GM23338 (cell line): ENCODE data around the gene NLRC4. TPM values are rescaled to one million over a fixed set of nuclear protein-coding genes. Genes with fewer than 3 reads are reported as not detected.

Source experiments
- CREB1 ChIP-seq: fragments of 250-450 bp; sonication (Bioruptor Pico); IDR thresholded peaks from 2 replicates; pipeline ENCODE4 v1.5.0; 2020; ENCODE audit warnings: low read depth, mild to moderate bottlenecking, moderate library complexity
- NANOG ChIP-seq: IDR thresholded peaks from 2 replicates; pipeline ENCODE4 v1.6.1; 2016; ENCODE audit warnings: antibody characterized with exemption, borderline replicate concordance
- POLR2AphosphoS5 ChIP-seq: IDR thresholded peaks from 2 replicates; pipeline ENCODE4 v1.6.1; 2016; ENCODE audit warnings: antibody characterized with exemption, low read depth
- STAT1 ChIP-seq: IDR thresholded peaks from one replicate; pipeline ENCODE4 v1.6.1; 2016; ENCODE audit warnings: antibody characterized with exemption; ENCODE audit not compliant: unreplicated experiment
- ZNF114 ChIP-seq: fragments of 250-450 bp; sonication (Bioruptor Pico); IDR thresholded peaks from 2 replicates; pipeline ENCODE4 v1.5.0; 2020; ENCODE audit warnings: mild to moderate bottlenecking, moderate library complexity
- ZNF331 ChIP-seq: fragments of 250-450 bp; sonication (Bioruptor Pico); IDR thresholded peaks from 2 replicates; pipeline ENCODE4 v1.5.0; 2020; ENCODE audit warnings: low read depth, mild to moderate bottlenecking, moderate library complexity
- polyA plus RNA-seq: library from polyadenylated mRNA; unstranded; fragments of >200 nt; fragmentation: Nextera tagmentation; extraction: Ambion mirVana; gene quantifications from 2 replicates; pipeline ENCODE4 v1.2.1, GENCODE V29; 2016
- total RNA-seq: library from RNA; depleted of rRNA; stranded (reverse); fragments of >200 nt; shearing (Covaris generic); gene quantifications from 2 replicates; pipeline ENCODE4 v1.2.3, GENCODE V29; 2014
- TF ChIP-seq, protein P1 (sequence below): fragments of 250-450 bp; sonication (Bioruptor Pico); IDR thresholded peaks from 2 replicates; pipeline ENCODE4 v1.5.0; 2020; ENCODE audit warnings: mild to moderate bottlenecking, moderate library complexity
- TF ChIP-seq, protein P2 (sequence below): IDR thresholded peaks from one replicate; pipeline ENCODE4 v1.6.1; 2018; ENCODE audit warnings: antibody characterized with exemption; ENCODE audit not compliant: unreplicated experiment

NLRC4 gene
- total and polyA plus RNA-seq, 2 experiments from 2014 or later = 0.50 TPM; not detected in 1

- TF ChIP-seq, protein P1, sequence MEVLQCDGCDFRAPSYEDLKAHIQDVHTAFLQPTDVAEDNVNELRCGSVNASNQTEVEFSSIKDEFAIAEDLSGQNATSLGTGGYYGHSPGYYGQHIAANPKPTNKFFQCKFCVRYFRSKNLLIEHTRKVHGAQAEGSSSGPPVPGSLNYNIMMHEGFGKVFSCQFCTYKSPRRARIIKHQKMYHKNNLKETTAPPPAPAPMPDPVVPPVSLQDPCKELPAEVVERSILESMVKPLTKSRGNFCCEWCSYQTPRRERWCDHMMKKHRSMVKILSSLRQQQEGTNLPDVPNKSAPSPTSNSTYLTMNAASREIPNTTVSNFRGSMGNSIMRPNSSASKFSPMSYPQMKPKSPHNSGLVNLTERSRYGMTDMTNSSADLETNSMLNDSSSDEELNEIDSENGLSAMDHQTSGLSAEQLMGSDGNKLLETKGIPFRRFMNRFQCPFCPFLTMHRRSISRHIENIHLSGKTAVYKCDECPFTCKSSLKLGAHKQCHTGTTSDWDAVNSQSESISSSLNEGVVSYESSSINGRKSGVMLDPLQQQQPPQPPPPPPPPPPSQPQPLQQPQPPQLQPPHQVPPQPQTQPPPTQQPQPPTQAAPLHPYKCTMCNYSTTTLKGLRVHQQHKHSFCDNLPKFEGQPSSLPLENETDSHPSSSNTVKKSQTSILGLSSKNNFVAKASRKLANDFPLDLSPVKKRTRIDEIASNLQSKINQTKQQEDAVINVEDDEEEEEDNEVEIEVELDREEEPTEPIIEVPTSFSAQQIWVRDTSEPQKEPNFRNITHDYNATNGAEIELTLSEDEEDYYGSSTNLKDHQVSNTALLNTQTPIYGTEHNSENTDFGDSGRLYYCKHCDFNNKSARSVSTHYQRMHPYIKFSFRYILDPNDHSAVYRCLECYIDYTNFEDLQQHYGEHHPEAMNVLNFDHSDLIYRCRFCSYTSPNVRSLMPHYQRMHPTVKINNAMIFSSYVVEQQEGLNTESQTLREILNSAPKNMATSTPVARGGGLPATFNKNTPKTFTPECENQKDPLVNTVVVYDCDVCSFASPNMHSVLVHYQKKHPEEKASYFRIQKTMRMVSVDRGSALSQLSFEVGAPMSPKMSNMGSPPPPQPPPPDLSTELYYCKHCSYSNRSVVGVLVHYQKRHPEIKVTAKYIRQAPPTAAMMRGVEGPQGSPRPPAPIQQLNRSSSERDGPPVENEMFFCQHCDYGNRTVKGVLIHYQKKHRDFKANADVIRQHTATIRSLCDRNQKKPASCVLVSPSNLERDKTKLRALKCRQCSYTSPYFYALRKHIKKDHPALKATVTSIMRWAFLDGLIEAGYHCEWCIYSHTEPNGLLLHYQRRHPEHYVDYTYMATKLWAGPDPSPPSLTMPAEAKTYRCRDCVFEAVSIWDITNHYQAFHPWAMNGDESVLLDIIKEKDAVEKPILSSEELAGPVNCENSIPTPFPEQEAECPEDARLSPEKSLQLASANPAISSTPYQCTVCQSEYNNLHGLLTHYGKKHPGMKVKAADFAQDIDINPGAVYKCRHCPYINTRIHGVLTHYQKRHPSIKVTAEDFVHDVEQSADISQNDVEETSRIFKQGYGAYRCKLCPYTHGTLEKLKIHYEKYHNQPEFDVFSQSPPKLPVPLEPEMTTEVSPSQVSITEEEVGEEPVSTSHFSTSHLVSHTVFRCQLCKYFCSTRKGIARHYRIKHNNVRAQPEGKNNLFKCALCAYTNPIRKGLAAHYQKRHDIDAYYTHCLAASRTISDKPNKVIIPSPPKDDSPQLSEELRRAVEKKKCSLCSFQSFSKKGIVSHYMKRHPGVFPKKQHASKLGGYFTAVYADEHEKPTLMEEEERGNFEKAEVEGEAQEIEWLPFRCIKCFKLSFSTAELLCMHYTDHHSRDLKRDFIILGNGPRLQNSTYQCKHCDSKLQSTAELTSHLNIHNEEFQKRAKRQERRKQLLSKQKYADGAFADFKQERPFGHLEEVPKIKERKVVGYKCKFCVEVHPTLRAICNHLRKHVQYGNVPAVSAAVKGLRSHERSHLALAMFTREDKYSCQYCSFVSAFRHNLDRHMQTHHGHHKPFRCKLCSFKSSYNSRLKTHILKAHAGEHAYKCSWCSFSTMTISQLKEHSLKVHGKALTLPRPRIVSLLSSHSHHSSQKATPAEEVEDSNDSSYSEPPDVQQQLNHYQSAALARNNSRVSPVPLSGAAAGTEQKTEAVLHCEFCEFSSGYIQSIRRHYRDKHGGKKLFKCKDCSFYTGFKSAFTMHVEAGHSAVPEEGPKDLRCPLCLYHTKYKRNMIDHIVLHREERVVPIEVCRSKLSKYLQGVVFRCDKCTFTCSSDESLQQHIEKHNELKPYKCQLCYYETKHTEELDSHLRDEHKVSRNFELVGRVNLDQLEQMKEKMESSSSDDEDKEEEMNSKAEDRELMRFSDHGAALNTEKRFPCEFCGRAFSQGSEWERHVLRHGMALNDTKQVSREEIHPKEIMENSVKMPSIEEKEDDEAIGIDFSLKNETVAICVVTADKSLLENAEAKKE (CRISPR knock-in tag) = no peak
- no peak for TF ChIP-seq POLR2AphosphoS5
- no peak for TF ChIP-seq ZNF114 (CRISPR knock-in tag)
- no peak for TF ChIP-seq ZNF331 (CRISPR knock-in tag)
- TF ChIP-seq NANOG = no peak
- no peak for TF ChIP-seq STAT1
- TF ChIP-seq, protein P2, sequence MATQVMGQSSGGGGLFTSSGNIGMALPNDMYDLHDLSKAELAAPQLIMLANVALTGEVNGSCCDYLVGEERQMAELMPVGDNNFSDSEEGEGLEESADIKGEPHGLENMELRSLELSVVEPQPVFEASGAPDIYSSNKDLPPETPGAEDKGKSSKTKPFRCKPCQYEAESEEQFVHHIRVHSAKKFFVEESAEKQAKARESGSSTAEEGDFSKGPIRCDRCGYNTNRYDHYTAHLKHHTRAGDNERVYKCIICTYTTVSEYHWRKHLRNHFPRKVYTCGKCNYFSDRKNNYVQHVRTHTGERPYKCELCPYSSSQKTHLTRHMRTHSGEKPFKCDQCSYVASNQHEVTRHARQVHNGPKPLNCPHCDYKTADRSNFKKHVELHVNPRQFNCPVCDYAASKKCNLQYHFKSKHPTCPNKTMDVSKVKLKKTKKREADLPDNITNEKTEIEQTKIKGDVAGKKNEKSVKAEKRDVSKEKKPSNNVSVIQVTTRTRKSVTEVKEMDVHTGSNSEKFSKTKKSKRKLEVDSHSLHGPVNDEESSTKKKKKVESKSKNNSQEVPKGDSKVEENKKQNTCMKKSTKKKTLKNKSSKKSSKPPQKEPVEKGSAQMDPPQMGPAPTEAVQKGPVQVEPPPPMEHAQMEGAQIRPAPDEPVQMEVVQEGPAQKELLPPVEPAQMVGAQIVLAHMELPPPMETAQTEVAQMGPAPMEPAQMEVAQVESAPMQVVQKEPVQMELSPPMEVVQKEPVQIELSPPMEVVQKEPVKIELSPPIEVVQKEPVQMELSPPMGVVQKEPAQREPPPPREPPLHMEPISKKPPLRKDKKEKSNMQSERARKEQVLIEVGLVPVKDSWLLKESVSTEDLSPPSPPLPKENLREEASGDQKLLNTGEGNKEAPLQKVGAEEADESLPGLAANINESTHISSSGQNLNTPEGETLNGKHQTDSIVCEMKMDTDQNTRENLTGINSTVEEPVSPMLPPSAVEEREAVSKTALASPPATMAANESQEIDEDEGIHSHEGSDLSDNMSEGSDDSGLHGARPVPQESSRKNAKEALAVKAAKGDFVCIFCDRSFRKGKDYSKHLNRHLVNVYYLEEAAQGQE = no peak
- no peak for TF ChIP-seq CREB1 (CRISPR knock-in tag)
Observed at GRCh38 chr2:32237488-32237887, 27.2 kb downstream of the NLRC4 start (continued).
